Stimulated activated CD4-positive, alpha-beta T cell treated with anti-CD3 and anti-CD28 coated beads, Interleukin-4, amount 100 ng/mL, for 48 hours (primary cell): ENCODE results near the gene PIK3AP1.

Source experiments
- DNase-seq, 2 donors: peaks; one replicate each; pipeline ENCODE4 v3.0.0-alpha.2; 2020; ENCODE audit warnings: low read depth in 2 of 2

The PIK3AP1 gene

GRCh38 chr10:96672481-96673175 is 47.7 kb downstream of the PIK3AP1 start:
- DNase-seq: no peak

GRCh38 chr10:96671211-96671890 is 49.0 kb downstream of the PIK3AP1 start:
- no peak for DNase-seq

GRCh38 chr10:96670786-96671185 is 49.5 kb downstream of the PIK3AP1 start:
- no peak for DNase-seq

GRCh38 chr10:96667401-96667800 is 52.9 kb downstream of the PIK3AP1 start:
- DNase-seq: no peak

- no peak for DNase-seq
Observed at GRCh38 chr10:96666741-96667140, 53.6 kb downstream of the PIK3AP1 start.

GRCh38 chr10:96665306-96665705 is 55.0 kb downstream of the PIK3AP1 start:
- DNase-seq: no peak

GRCh38 chr10:96664563-96664962 is 55.8 kb downstream of the PIK3AP1 start:
- no peak for DNase-seq

GRCh38 chr10:96663797-96664196 is 56.5 kb downstream of the PIK3AP1 start:
- no peak for DNase-seq

GRCh38 chr10:96661632-96662031 is 58.7 kb downstream of the PIK3AP1 start:
- DNase-seq: no peak

- DNase-seq: no peak
Observed at GRCh38 chr10:96660297-96660696, 60.0 kb downstream of the PIK3AP1 start.

- DNase-seq: no peak
Observed at GRCh38 chr10:96658844-96659243, 61.5 kb downstream of the PIK3AP1 start.

GRCh38 chr10:96657385-96657784 is 62.9 kb downstream of the PIK3AP1 start:
- no peak for DNase-seq

GRCh38 chr10:96656839-96657238 is 63.5 kb downstream of the PIK3AP1 start:
- no peak for DNase-seq

GRCh38 chr10:96656198-96656577 is 64.1 kb downstream of the PIK3AP1 start:
- DNase-seq: no peak

GRCh38 chr10:96655461-96656197 is 64.7 kb downstream of the PIK3AP1 start:
- DNase-seq: no peak

- DNase-seq: peak in 1 of 2 donors; percentile 12
Observed at GRCh38 chr10:96651998-96652431, 68.3 kb downstream of the PIK3AP1 start.

GRCh38 chr10:96650958-96651357 is 69.4 kb downstream of the PIK3AP1 start:
- no peak for DNase-seq

GRCh38 chr10:96648297-96648696 is 72.0 kb downstream of the PIK3AP1 start:
- DNase-seq: no peak

GRCh38 chr10:96647466-96647865 is 72.8 kb downstream of the PIK3AP1 start:
- DNase-seq: no peak

GRCh38 chr10:96646751-96647166 is 73.6 kb downstream of the PIK3AP1 start:
- no peak for DNase-seq

GRCh38 chr10:96646301-96646700 is 74.0 kb downstream of the PIK3AP1 start:
- no peak for DNase-seq

GRCh38 chr10:96645191-96645721 is 75.1 kb downstream of the PIK3AP1 start:
- no peak for DNase-seq
